Right atrium auricular region (tissue), 2 donors: ENCODE data around the gene NDE1. TPM values are rescaled to one million over a fixed set of nuclear protein-coding genes. Genes with fewer than 3 reads are reported as not detected.

Source experiments
- DNase-seq: peaks from one replicate; pipeline ENCODE4 v3.0.0-alpha.2; 2019; ENCODE audit warnings: low spot score
- H3K27ac ChIP-seq, 2 donors: fragments of 200-600 bp; sonication (generic); 1 replicate in 1 of 2; 2 replicates in 1 of 2; pipeline ENCODE4 v1.5.1; 2016 to 2019
- H3K27me3 ChIP-seq, 2 donors: fragments of 200-600 bp; sonication (generic); one replicate each; pipeline versions ENCODE4 v1.5.1 to v1.6.0; 2017 to 2019
- H3K36me3 ChIP-seq: fragments of 200-600 bp; sonication (generic); one replicate; pipeline ENCODE4 v1.5.1; 2016
- H3K4me1 ChIP-seq, 2 donors: fragments of 200-600 bp; sonication (generic); one replicate each; pipeline versions ENCODE4 v1.5.1 to v1.6.0; 2017 to 2019
- H3K4me3 ChIP-seq, 2 donors: fragments of 200-600 bp; sonication (generic); 1 replicate in 1 of 2; 2 replicates in 1 of 2; pipeline ENCODE4 v1.5.1; 2017 to 2019; ENCODE audit warnings: mild to moderate bottlenecking in 1 of 2, moderate library complexity in 1 of 2
- H3K9me3 ChIP-seq, 2 donors: fragments of 200-600 bp; sonication (generic); one replicate each; pipeline ENCODE4 v1.5.1; 2019
- total RNA-seq, 2 donors: library from RNA; depleted of rRNA; stranded (reverse); fragments of >200 nt; gene quantifications; one replicate each; pipeline ENCODE4 v1.1.0, GENCODE V29; 2016
- TF ChIP-seq, protein P1 (sequence below), 2 donors: fragments of 200-600 bp; sonication (generic); IDR thresholded peaks; one replicate each; pipeline ENCODE4 v1.5.1; 2019; ENCODE audit warnings: antibody characterized with exemption in 2 of 2

Gene NDE1
- total RNA-seq, 2 donors from 2014 or later = 12.5 to 18.6 TPM

DNA sequence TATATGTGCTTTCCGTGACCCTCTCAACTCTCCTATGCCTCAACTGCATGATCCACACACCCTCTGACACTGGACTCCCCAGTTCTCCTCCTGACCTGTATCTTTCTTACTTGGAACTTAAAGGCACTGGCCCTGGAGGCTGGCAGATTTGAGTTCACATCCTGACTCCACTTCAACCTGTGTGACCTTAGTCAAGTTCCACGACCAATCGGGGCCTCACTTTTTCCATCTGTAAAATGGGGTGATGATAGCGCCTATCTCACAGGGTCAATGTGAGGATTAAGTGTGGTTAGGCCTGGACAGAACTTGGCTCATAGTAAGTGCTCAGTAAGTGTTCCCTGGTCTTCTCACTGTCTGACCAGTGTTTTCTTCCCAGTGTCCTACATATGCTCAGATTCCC is 32.1 kb upstream of the NDE1 start:
- no peak for DNase-seq
- H3K9me3 ChIP-seq = no peaks in the 10 kb centered on the region
- H3K4me3 ChIP-seq = no peak overlapping the region
- H3K36me3 ChIP-seq = peaks cover 88% of the 10 kb centered on the region
- H3K27me3 ChIP-seq = no peaks in the 10 kb centered on the region
- TF ChIP-seq, protein P1, sequence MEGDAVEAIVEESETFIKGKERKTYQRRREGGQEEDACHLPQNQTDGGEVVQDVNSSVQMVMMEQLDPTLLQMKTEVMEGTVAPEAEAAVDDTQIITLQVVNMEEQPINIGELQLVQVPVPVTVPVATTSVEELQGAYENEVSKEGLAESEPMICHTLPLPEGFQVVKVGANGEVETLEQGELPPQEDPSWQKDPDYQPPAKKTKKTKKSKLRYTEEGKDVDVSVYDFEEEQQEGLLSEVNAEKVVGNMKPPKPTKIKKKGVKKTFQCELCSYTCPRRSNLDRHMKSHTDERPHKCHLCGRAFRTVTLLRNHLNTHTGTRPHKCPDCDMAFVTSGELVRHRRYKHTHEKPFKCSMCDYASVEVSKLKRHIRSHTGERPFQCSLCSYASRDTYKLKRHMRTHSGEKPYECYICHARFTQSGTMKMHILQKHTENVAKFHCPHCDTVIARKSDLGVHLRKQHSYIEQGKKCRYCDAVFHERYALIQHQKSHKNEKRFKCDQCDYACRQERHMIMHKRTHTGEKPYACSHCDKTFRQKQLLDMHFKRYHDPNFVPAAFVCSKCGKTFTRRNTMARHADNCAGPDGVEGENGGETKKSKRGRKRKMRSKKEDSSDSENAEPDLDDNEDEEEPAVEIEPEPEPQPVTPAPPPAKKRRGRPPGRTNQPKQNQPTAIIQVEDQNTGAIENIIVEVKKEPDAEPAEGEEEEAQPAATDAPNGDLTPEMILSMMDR (IDR thresholded peaks at IDR 0.05) = no peak
- peak overlapping the region in 1 of 2 donors; percentile 33 for H3K27ac ChIP-seq
- H3K4me1 ChIP-seq = peaks cover 0 to 25% of the 10 kb centered on the region in 2 donors

DNA sequence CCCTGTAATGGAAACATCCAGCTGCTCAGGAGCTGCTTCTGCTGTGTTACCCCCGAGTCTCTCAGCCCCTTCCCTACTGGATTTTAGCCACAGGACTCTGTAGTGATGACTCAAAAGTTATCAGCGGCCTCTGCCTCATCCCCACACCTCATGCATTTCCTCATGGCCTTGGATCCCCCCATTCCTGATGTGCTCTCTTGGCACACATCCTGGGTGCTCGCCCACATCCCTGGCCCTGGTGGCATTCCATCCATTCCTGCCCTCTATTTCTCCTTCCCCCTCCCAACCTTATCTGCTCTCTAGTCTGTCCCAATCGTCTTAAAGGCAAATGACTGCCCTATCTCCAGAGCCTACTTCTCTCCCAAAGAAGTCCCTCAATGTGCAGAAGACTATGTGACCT is 31.7 kb upstream of the NDE1 start:
- Histone ChIP-seq H3K27me3 (no peaks in the 10 kb centered on the region), H3K9me3 (no peaks in the 10 kb centered on the region), H3K27ac (peak overlapping the region in 1 of 2 donors; percentile 33), H3K4me3 (no peak overlapping the region), H3K36me3 (peaks cover 86% of the 10 kb centered on the region), H3K4me1 (peaks cover 0 to 25% of the 10 kb centered on the region in 2 donors)
- DNase-seq = no peak
- TF ChIP-seq, protein P1 (IDR thresholded peaks at IDR 0.05) = no peak

DNA sequence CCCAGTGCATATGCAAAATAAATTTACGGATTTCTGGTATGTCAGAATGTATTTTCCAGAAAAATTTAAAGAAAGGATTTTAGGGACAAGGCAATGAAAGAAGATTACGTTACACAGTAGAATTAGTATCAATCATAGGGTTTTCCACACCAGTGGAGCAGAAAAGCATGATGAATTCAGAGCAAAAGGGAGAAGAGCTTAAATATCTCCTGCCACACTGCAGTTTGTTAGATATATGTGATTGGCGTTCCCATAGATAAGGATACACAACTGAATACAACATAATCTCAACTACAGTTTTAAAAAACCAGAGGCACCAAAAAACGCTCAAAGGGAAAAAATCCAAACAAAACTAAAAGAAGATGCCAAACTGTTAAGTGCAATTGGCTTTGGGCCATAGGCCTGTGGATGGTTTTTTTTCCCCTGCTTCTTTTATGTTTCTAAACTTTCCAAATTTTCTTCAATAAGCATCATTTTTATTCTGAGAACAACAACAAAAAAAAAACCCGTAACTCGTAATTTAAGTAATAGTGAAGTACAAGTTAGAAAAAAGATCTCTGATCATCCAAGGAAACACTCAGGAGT is 29.3 kb upstream of the NDE1 start:
- no peak overlapping the region for H3K4me3 ChIP-seq
- TF ChIP-seq, protein P1 (IDR thresholded peaks at IDR 0.05) = no peak
- peaks cover 0 to 25% of the 10 kb centered on the region in 2 donors for H3K4me1 ChIP-seq
- H3K27me3 ChIP-seq = no peaks in the 10 kb centered on the region
- peaks cover 85% of the 10 kb centered on the region for H3K36me3 ChIP-seq
- peak overlapping the region; percentile 62 to 65 for H3K27ac ChIP-seq
- DNase-seq = no peak
- no peaks in the 10 kb centered on the region for H3K9me3 ChIP-seq

DNA sequence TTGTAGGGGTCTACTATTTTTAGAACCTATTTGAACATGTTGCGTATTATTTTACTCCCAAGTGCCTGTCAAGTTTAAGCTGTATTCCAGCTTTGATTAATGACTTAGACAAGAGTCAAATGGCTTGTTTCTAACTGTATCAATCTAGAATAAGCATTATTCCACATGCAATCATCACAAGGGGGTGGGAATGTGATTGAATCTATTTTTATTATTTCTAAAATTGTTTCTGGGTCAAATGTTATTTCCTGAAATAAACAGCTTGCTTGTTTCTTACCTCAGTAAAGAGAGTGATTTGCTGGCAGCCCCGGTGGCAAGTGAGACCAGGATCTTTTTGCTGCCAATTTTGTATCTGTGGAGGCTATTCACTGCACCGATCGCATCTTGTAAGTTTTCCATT is 28.6 kb upstream of the NDE1 start:
- Histone ChIP-seq H3K27me3 (no peaks in the 10 kb centered on the region), H3K27ac (peak overlapping the region; percentile 62 to 65)
- TF ChIP-seq, protein P1 (IDR thresholded peaks at IDR 0.05) = no peak

DNA sequence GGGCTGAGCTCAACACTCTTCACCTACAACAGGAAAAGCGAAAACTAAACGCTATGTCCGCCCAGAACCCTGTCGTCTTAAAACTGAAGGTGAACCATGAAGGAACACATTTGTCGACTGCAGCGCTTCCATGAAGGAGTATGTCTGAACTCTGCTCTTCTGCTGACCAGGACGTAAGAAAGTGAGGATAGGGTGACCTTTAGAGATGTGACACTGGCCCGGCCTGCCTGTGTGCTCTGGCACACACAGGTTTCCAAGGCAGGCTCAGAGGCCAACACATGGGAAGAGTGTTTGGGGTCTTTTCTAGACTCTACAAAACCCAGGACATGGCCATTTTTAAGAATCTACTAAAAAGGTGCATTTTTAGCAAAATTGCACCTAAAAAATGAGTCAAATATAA is 28.2 kb upstream of the NDE1 start:
- Histone ChIP-seq H3K27ac (peak overlapping the region; percentile 62 to 65), H3K4me1 (peaks cover 0 to 25% of the 10 kb centered on the region in 2 donors), H3K9me3 (no peaks in the 10 kb centered on the region), H3K4me3 (no peak overlapping the region), H3K36me3 (peaks cover 81% of the 10 kb centered on the region), H3K27me3 (no peaks in the 10 kb centered on the region)
- TF ChIP-seq, protein P1 (IDR thresholded peaks at IDR 0.05) = no peak
- DNase-seq = no peak

More for the DNA sequence above, 28.6 kb upstream of the NDE1 start:
- DNase-seq = no peak
- Histone ChIP-seq H3K9me3 (no peaks in the 10 kb centered on the region), H3K4me3 (no peak overlapping the region), H3K4me1 (peaks cover 0 to 25% of the 10 kb centered on the region in 2 donors), H3K36me3 (peaks cover 85% of the 10 kb centered on the region)
